ENCODE data around the gene ZNF284.

DNA sequence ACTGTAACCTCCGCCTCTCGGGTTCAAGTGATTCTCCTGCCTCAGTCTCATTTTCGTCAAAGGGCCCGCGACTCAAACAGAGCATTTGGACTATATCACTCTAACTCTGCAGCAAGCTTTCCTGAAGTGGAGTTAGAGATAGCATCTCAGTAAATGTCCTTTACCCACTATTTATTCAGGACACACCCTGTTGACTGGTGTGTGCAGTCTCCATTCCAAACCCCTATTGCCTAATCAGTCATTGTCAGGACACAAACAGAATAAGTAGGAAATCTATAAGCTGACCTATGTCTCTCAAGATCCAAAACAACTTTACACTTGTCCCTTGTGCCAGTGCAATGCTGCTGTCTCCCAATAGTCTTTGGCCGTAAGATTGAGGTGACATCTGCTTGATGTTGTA lies 45.3 kb upstream of the ZNF284 start:
- no peak for TF ChIP-seq POLR2A (IDR thresholded peaks at IDR 0.05; ENCODE audit: low read depth, low read length)
- TF ChIP-seq POLR2AphosphoS5 (IDR thresholded peaks at IDR 0.05; ENCODE audit: low read depth, low read length) = no peak
- TF ChIP-seq TAF1 (IDR thresholded peaks at IDR 0.05; ENCODE audit: borderline replicate concordance, low read depth, low read length) = no peak
